WTC11 (cell line): Measurements from ENCODE around the gene BORCS8. TPM values are rescaled to one million over a fixed set of nuclear protein-coding genes. Genes with fewer than 3 reads are reported as not detected.

Experiments
- ATAC-seq: fragments of 200-7000 bp; cut with Tn5 transposase; 2 replicates; pipeline ENCODE4 v1.10.0; 2021; ENCODE audit warnings: mild to moderate bottlenecking, moderate library complexity
- CTCF ChIA-PET: fragments of 300-600 bp; sonication (Branson Sonifier 250); formaldehyde crosslinking; loops from one replicate; lab custom pipeline; 2021; ENCODE audit warnings: antibody characterized with exemption; lab: Charles Lee
- POLR2A ChIA-PET: fragments of 350-600 bp; sonication (Branson Sonifier 250); formaldehyde crosslinking; loops from one replicate; lab custom pipeline; 2021; ENCODE audit warnings: antibody characterized with exemption; lab: Charles Lee
- DNase-seq: peaks from one replicate; pipeline ENCODE4 v3.0.0; 2021; ENCODE audit warnings: low spot score
- H3K27ac Mint-ChIP-seq: 2 replicates; pipeline ENCODE4 v1.8.0; 2021; ENCODE audit warnings: mixed read lengths
- H3K27me3 Mint-ChIP-seq: 2 replicates; pipeline ENCODE4 v1.8.0; 2021; ENCODE audit warnings: low read depth, mild to moderate bottlenecking, moderate library complexity, mixed read lengths
- H3K36me3 Mint-ChIP-seq: 2 replicates; pipeline ENCODE4 v1.8.0; 2021; ENCODE audit warnings: mixed read lengths
- H3K4me1 Mint-ChIP-seq: 2 replicates; pipeline ENCODE4 v1.8.0; 2022; ENCODE audit warnings: mixed read lengths
- H3K4me3 Mint-ChIP-seq: 2 replicates; pipeline ENCODE4 v1.8.0; 2021; ENCODE audit warnings: mild to moderate bottlenecking, moderate library complexity, mixed read lengths
- H3K9me3 Mint-ChIP-seq: 2 replicates; pipeline ENCODE4 v1.8.0; 2021; ENCODE audit warnings: mixed read lengths
- ATF1 ChIP-seq: sonication (generic); formaldehyde crosslinking; IDR thresholded peaks from 2 replicates; pipeline ENCODE4 v1.8.1; 2023; ENCODE audit warnings: mild to moderate bottlenecking, moderate library complexity, missing genetic modification reagents
- ATF2 ChIP-seq: sonication (generic); formaldehyde crosslinking; IDR thresholded peaks from 2 replicates; pipeline ENCODE4 v1.8.1; 2022; ENCODE audit warnings: low read depth, missing genetic modification reagents, borderline replicate concordance
- ATF6 ChIP-seq: sonication (generic); formaldehyde crosslinking; IDR thresholded peaks from 2 replicates; pipeline ENCODE4 v1.8.1; 2023; ENCODE audit warnings: mild to moderate bottlenecking, missing genetic modification reagents
- EMX1 ChIP-seq: fragments of 250-450 bp; sonication (Bioruptor Pico); IDR thresholded peaks from 2 replicates; pipeline ENCODE4 v1.8.0; 2021; ENCODE audit warnings: mild to moderate bottlenecking
- GRHL2 ChIP-seq: fragments of 250-450 bp; sonication (Bioruptor Pico); IDR thresholded peaks from 2 replicates; pipeline ENCODE4 v1.8.0; 2022; ENCODE audit warnings: mild to moderate bottlenecking, moderate library complexity; ENCODE audit not compliant: insufficient replicate concordance, severe bottlenecking
- HMGXB4 ChIP-seq: sonication (generic); formaldehyde crosslinking; IDR thresholded peaks from 2 replicates; pipeline ENCODE4 v1.8.1; 2023; ENCODE audit warnings: mild to moderate bottlenecking, moderate library complexity, missing genetic modification reagents
- RELA ChIP-seq: sonication (generic); formaldehyde crosslinking; IDR thresholded peaks from 2 replicates; pipeline ENCODE4 v1.8.1; 2022; ENCODE audit warnings: missing genetic modification reagents, mild to moderate bottlenecking, borderline replicate concordance
- SMAD3 ChIP-seq: sonication (generic); formaldehyde crosslinking; IDR thresholded peaks from 2 replicates; pipeline ENCODE4 v1.8.0; 2022; ENCODE audit warnings: missing genetic modification reagents, mild to moderate bottlenecking, borderline replicate concordance
- SOX15 ChIP-seq: fragments of 250-450 bp; sonication (Bioruptor Pico); IDR thresholded peaks from 2 replicates; pipeline ENCODE4 v1.9.0; 2021; ENCODE audit warnings: mild to moderate bottlenecking
- SP1 ChIP-seq: sonication (generic); formaldehyde crosslinking; conservative IDR thresholded peaks from 2 replicates; pipeline ENCODE4 v1.8.1; 2022; ENCODE audit warnings: missing genetic modification reagents
- TEAD1 ChIP-seq: sonication (generic); formaldehyde crosslinking; IDR thresholded peaks from 2 replicates; pipeline ENCODE4 v1.8.0; 2022; ENCODE audit warnings: mild to moderate bottlenecking, missing genetic modification reagents
- TP53 ChIP-seq: sonication (generic); formaldehyde crosslinking; IDR thresholded peaks from 2 replicates; pipeline ENCODE4 v1.8.1; 2023; ENCODE audit warnings: mild to moderate bottlenecking, missing genetic modification reagents
- USF2 ChIP-seq: sonication (generic); formaldehyde crosslinking; IDR thresholded peaks from 2 replicates; pipeline ENCODE4 v1.8.1; 2023; ENCODE audit warnings: mild to moderate bottlenecking, missing genetic modification reagents, moderate library complexity
- ZNF219 ChIP-seq: sonication (generic); formaldehyde crosslinking; IDR thresholded peaks from 2 replicates; pipeline ENCODE4 v1.8.0; 2023; ENCODE audit warnings: missing genetic modification reagents, mild to moderate bottlenecking, borderline replicate concordance
- ZNF671 ChIP-seq: fragments of 250-450 bp; sonication (Bioruptor Pico); IDR thresholded peaks from 2 replicates; pipeline ENCODE4 v1.8.0; 2021; ENCODE audit warnings: mild to moderate bottlenecking
- total RNA-seq: library from RNA; stranded (reverse); gene quantifications from 3 replicates; pipeline ENCODE4 v1.2.3, GENCODE V29; 2021

Gene BORCS8
- total RNA-seq, 1 experiment from 2014 or later, result 20.9 TPM

GRCh38 chr19:19140476-19140875 is 51.5 kb downstream of the BORCS8 start (continued):
- no peak for TF ChIP-seq ATF2 (CRISPR knock-in tag)
- TF ChIP-seq ATF1, result no peak
- TF ChIP-seq ATF6 (CRISPR knock-in tag), result no peak
- TF ChIP-seq ZNF671 (CRISPR knock-in tag), result no peak
- no peak for TF ChIP-seq HMGXB4 (CRISPR knock-in tag)

- H3K36me3 Mint-ChIP-seq, result no peaks in the 10 kb centered on the region
- no peak for ATAC-seq
- H3K9me3 Mint-ChIP-seq, result 0 out of 2 replicates have a peak, but pooled peaks cover 4% of the 10 kb centered on the region
- TF ChIP-seq SMAD3 (CRISPR knock-in tag), result no peak
- TF ChIP-seq SP1 (CRISPR knock-in tag), result no peak
- TF ChIP-seq ZNF219 (CRISPR knock-in tag), result no peak
- no peak for TF ChIP-seq ATF6 (CRISPR knock-in tag)
- TF ChIP-seq RELA (CRISPR knock-in tag), result no peak
- no peak for TF ChIP-seq USF2 (CRISPR knock-in tag)
- TF ChIP-seq TEAD1 (CRISPR knock-in tag), result no peak
- TF ChIP-seq GRHL2 (CRISPR knock-in tag), result no peak
- TF ChIP-seq EMX1 (CRISPR knock-in tag), result no peak
- TF ChIP-seq ATF1, result no peak
- TF ChIP-seq TP53 (CRISPR knock-in tag), result no peak
- no peak for TF ChIP-seq ATF2 (CRISPR knock-in tag)
- no peak for TF ChIP-seq SOX15 (CRISPR knock-in tag)
- ChIA-PET CTCF (interaction anchor here (0.8 to 1.9 kb wide), 2 partner anchors 46 to 80 kb away, joined by 3 to 4 read pairs; no protein-coding TSS in a partner anchor), POLR2A (interaction anchor here (0.9 kb wide), 1 partner anchor 62 kb away, joined by 3 read pairs; no protein-coding TSS in a partner anchor)
- DNase-seq, result no peak
- H3K27ac Mint-ChIP-seq, result no peak overlapping the region
- no peak overlapping the region for H3K4me3 Mint-ChIP-seq
- peaks cover 55% of the 10 kb centered on the region for H3K27me3 Mint-ChIP-seq
- peaks cover 18% of the 10 kb centered on the region for H3K4me1 Mint-ChIP-seq
Measured at GRCh38 chr19:19139876-19140229, 52.1 kb downstream of the BORCS8 start.
